Suppressor macrophage treated with lipopolysaccharide for 4 hours (primary cell): Measurements from ENCODE around the gene PTCH2.
"Not testable (repeated sequence)": the region's sequence is repeated elsewhere in the genome, so short reads cannot be mapped to it uniquely, and the experiment has no call there.

Experiments
- DNase-seq: peaks from one replicate; pipeline ENCODE4 v3.0.0-alpha.2; 2020

The PTCH2 gene

GRCh38 chr1:44842862-44843655 lies at the start of gene PTCH2:
Gene PTCH2 (minus strand): TSS chr1:44843253. CDS start chr1:44842932, 321 bp downstream.
- peak; percentile 21 for DNase-seq

- DNase-seq, result no peak
Observed at GRCh38 chr1:44890007-44890406, 47.0 kb upstream of the PTCH2 start.

- DNase-seq, result no peak
Observed at GRCh38 chr1:44885406-44885805, 42.4 kb upstream of the PTCH2 start.

GRCh38 chr1:44884746-44885145 lies 41.7 kb upstream of the PTCH2 start:
- no peak for DNase-seq

- no peak for DNase-seq
Observed at GRCh38 chr1:44881011-44881632, 38.1 kb upstream of the PTCH2 start.

- DNase-seq, result no peak
Observed at GRCh38 chr1:44874155-44874554, 31.1 kb upstream of the PTCH2 start.

GRCh38 chr1:44870096-44870495 lies 27.0 kb upstream of the PTCH2 start:
- DNase-seq, result no peak

GRCh38 chr1:44867801-44868200 lies 24.7 kb upstream of the PTCH2 start:
- no peak for DNase-seq

GRCh38 chr1:44862829-44863401 lies 19.9 kb upstream of the PTCH2 start:
- DNase-seq, result peak; percentile 42

- DNase-seq, result peak; percentile 41
Observed at GRCh38 chr1:44860891-44861425, 17.9 kb upstream of the PTCH2 start.

GRCh38 chr1:44860331-44860730 lies 17.3 kb upstream of the PTCH2 start:
- DNase-seq, result peak; percentile 35

GRCh38 chr1:44857446-44857845 lies 14.4 kb upstream of the PTCH2 start:
- no peak for DNase-seq

- DNase-seq, result no peak
Observed at GRCh38 chr1:44855742-44856141, 12.7 kb upstream of the PTCH2 start.

- DNase-seq, result peak; percentile 18
Observed at GRCh38 chr1:44854970-44855369, 11.9 kb upstream of the PTCH2 start.

GRCh38 chr1:44853201-44853600 lies 10.1 kb upstream of the PTCH2 start:
- DNase-seq, result no peak

- no peak for DNase-seq
Observed at GRCh38 chr1:44851308-44851707, 8.3 kb upstream of the PTCH2 start.

- DNase-seq, result no peak
Observed at GRCh38 chr1:44849575-44850132, 6.6 kb upstream of the PTCH2 start.

- no peak for DNase-seq
Observed at GRCh38 chr1:44848456-44849181, 5.6 kb upstream of the PTCH2 start.

- no peak for DNase-seq
Observed at GRCh38 chr1:44847845-44848244, 4.8 kb upstream of the PTCH2 start.

GRCh38 chr1:44846985-44847384 lies 3.9 kb upstream of the PTCH2 start:
- no peak for DNase-seq

- DNase-seq, result no peak
Observed at GRCh38 chr1:44842486-44842861, 579 bp downstream of the PTCH2 start.

- no peak for DNase-seq
Observed at GRCh38 chr1:44839576-44839975, 3.5 kb downstream of the PTCH2 start.

- not testable (repeated sequence) for DNase-seq
Observed at GRCh38 chr1:44838294-44838693, 4.8 kb downstream of the PTCH2 start.
